Loucy (cell line): Measurements from ENCODE around the gene HS1BP3.
A peak's percentile ranks its signal among the peaks of the same experiment; 100 is the strongest.

ENCODE experiments used
- H2AFZ ChIP-seq: fragments of 200-600 bp; sonication (generic); 2 replicates; pipeline ENCODE4 v1.6.0; 2016; ENCODE audit warnings: antibody characterized with exemption, mild to moderate bottlenecking, low read length, moderate library complexity
- H3F3A ChIP-seq: fragments of 200-600 bp; 2 replicates; pipeline ENCODE4 v1.6.0; 2016; ENCODE audit warnings: antibody characterized with exemption, low read depth, mild to moderate bottlenecking
- H3K27me3 ChIP-seq: fragments of 200-600 bp; sonication (generic); 2 replicates; pipeline ENCODE4 v1.6.1; 2014; ENCODE audit warnings: low read length, mild to moderate bottlenecking; ENCODE audit not compliant: insufficient read depth, poor library complexity, severe bottlenecking
- H3K36me3 ChIP-seq: fragments of 200-600 bp; sonication (generic); 2 replicates; pipeline ENCODE4 v1.6.1; 2016; ENCODE audit warnings: low read length; ENCODE audit not compliant: insufficient read depth
- H3K4me1 ChIP-seq: fragments of 200-600 bp; sonication (generic); 2 replicates; pipeline ENCODE4 v1.5.1; 2014; ENCODE audit warnings: low read length, mild to moderate bottlenecking; ENCODE audit not compliant: insufficient read depth, poor library complexity, severe bottlenecking
- H3K4me2 ChIP-seq: fragments of 200-600 bp; sonication (generic); 2 replicates; pipeline ENCODE4 v1.6.0; 2014; ENCODE audit warnings: antibody characterized with exemption, low read length, low read depth, mild to moderate bottlenecking; ENCODE audit not compliant: poor library complexity, severe bottlenecking
- H3K4me3 ChIP-seq: fragments of 200-600 bp; sonication (generic); 2 replicates; pipeline ENCODE4 v1.5.1; 2014; ENCODE audit warnings: low read length, mild to moderate bottlenecking, mixed read lengths; ENCODE audit not compliant: poor library complexity, severe bottlenecking
- H3K79me2 ChIP-seq: fragments of 200-600 bp; sonication (generic); 2 replicates; pipeline ENCODE4 v1.6.1; 2014; ENCODE audit warnings: low read length; ENCODE audit not compliant: insufficient read depth
- H3K9ac ChIP-seq: fragments of 200-600 bp; sonication (generic); 2 replicates; pipeline ENCODE4 v1.6.0; 2014; ENCODE audit warnings: mild to moderate bottlenecking, low read depth, low read length, moderate library complexity; ENCODE audit not compliant: poor library complexity, severe bottlenecking
- H3K9me2 ChIP-seq: fragments of 200-600 bp; sonication (generic); replicated peaks from 2 replicates; pipeline ENCODE4 v1.6.1; 2016; ENCODE audit warnings: low read depth, low read length, mixed read lengths
- H3K9me3 ChIP-seq: fragments of 200-600 bp; sonication (generic); 2 replicates; pipeline ENCODE4 v1.6.1; 2014; ENCODE audit warnings: mild to moderate bottlenecking, antibody characterized with exemption, low read length, low read depth; ENCODE audit not compliant: insufficient read depth
- H4K20me1 ChIP-seq: fragments of 200-600 bp; sonication (generic); 2 replicates; pipeline ENCODE4 v1.6.0; 2014; ENCODE audit warnings: antibody characterized with exemption, low read length, mild to moderate bottlenecking; ENCODE audit not compliant: insufficient read depth, poor library complexity, severe bottlenecking
- CTCF ChIP-seq: fragments of 200-600 bp; sonication (generic); conservative IDR thresholded peaks from 2 replicates; pipeline ENCODE4 v1.5.1; 2014; ENCODE audit warnings: mild to moderate bottlenecking, antibody characterized with exemption, low read length
- EZH2phosphoT487 ChIP-seq: fragments of 200-600 bp; IDR thresholded peaks from 2 replicates; pipeline ENCODE4 v1.6.1; 2018; ENCODE audit warnings: antibody characterized with exemption, mild to moderate bottlenecking, moderate library complexity, borderline replicate concordance

HS1BP3 gene

GRCh38 chr2:20596193-20596972 lies 54.5 kb downstream of the HS1BP3 start:
- H3K4me3 ChIP-seq, result peak overlapping the region; percentile 59
- H2AFZ ChIP-seq, result no peak overlapping the region
- no peaks in the 10 kb centered on the region for H4K20me1 ChIP-seq
- H3K9ac ChIP-seq, result peak overlapping the region; percentile 38
- H3K36me3 ChIP-seq, result no peaks in the 10 kb centered on the region
- H3K9me3 ChIP-seq, result no peaks in the 10 kb centered on the region
- no peaks in the 10 kb centered on the region for H3K27me3 ChIP-seq
- no peaks in the 10 kb centered on the region for H3F3A ChIP-seq
- H3K4me1 ChIP-seq, result peaks cover 72% of the 10 kb centered on the region
- no peaks in the 10 kb centered on the region for H3K9me2 ChIP-seq
- H3K4me2 ChIP-seq, result peak overlapping the region; percentile 79
- no peaks in the 10 kb centered on the region for H3K79me2 ChIP-seq
- no peak for TF ChIP-seq EZH2phosphoT487
- TF ChIP-seq CTCF, result no peak

GRCh38 chr2:20595439-20596192 lies 55.3 kb downstream of the HS1BP3 start:
- H2AFZ ChIP-seq, result no peak overlapping the region
- H4K20me1 ChIP-seq, result no peaks in the 10 kb centered on the region
- H3K4me3 ChIP-seq, result peak overlapping the region; percentile 59
- H3K27me3 ChIP-seq, result no peaks in the 10 kb centered on the region
- no peaks in the 10 kb centered on the region for H3K9me2 ChIP-seq
- H3F3A ChIP-seq, result no peaks in the 10 kb centered on the region
- H3K79me2 ChIP-seq, result no peaks in the 10 kb centered on the region
- no peaks in the 10 kb centered on the region for H3K9me3 ChIP-seq
- H3K36me3 ChIP-seq, result no peaks in the 10 kb centered on the region
- no peak for TF ChIP-seq EZH2phosphoT487
- TF ChIP-seq CTCF, result no peak
- H3K9ac ChIP-seq, result peak overlapping the region; percentile 63
- H3K4me2 ChIP-seq, result peak overlapping the region; percentile 79
- peaks cover 66% of the 10 kb centered on the region for H3K4me1 ChIP-seq

- Histone ChIP-seq H3F3A (no peaks in the 10 kb centered on the region), H3K27me3 (no peaks in the 10 kb centered on the region), H3K9ac (peak overlapping the region; percentile 63), H2AFZ (no peak overlapping the region), H3K4me3 (peak overlapping the region; percentile 59), H3K79me2 (no peaks in the 10 kb centered on the region), H3K9me3 (no peaks in the 10 kb centered on the region), H3K4me2 (peak overlapping the region; percentile 79), H3K36me3 (no peaks in the 10 kb centered on the region), H3K9me2 (no peaks in the 10 kb centered on the region), H4K20me1 (no peaks in the 10 kb centered on the region), H3K4me1 (peaks cover 62% of the 10 kb centered on the region)
- no peak for TF ChIP-seq EZH2phosphoT487
- TF ChIP-seq CTCF, result no peak
These were observed 55.9 kb downstream of the HS1BP3 start for GRCh38 chr2:20594957-20595356.
